B cell (primary cell): Measurements from ENCODE around the gene KCNK13. TPM values are rescaled to one million over a fixed set of nuclear protein-coding genes. Genes with fewer than 3 reads are reported as not detected.

Experiments used
- ATAC-seq: fragments of 200-7000 bp; cut with Tn5 transposase; one replicate; pipeline ENCODE4 v1.10.0; 2021; ENCODE audit warnings: low read depth, mild to moderate bottlenecking, moderate number of reproducible peaks, moderate library complexity
- CTCF ChIA-PET: fragments of 350-600 bp; sonication (Branson Sonifier 250); formaldehyde crosslinking; loops from one replicate; lab custom pipeline; 2021; ENCODE audit warnings: antibody characterized with exemption, inconsistent platforms; lab: Charles Lee
- POLR2A ChIA-PET: fragments of 350-600 bp; sonication (Branson Sonifier 250); formaldehyde crosslinking; loops from one replicate; lab custom pipeline; 2021; ENCODE audit warnings: antibody characterized with exemption; lab: Charles Lee
- DNase-seq: peaks from one replicate; pipeline ENCODE4 v3.0.0; 2013
- H2AFZ ChIP-seq: 2 replicates; pipeline ENCODE4 v1.6.1; 2012; ENCODE audit warnings: mild to moderate bottlenecking, low read depth, low read length; ENCODE audit not compliant: insufficient read depth, poor library complexity, severe bottlenecking
- H3K27ac ChIP-seq, 2 donors: 1 replicate in 1 of 2; 2 replicates in 1 of 2; pipeline ENCODE4 v1.5.1; 2012 to 2013; ENCODE audit warnings: low read length in 2 of 2, mild to moderate bottlenecking in 2 of 2, moderate library complexity in 1 of 2
- H3K27me3 ChIP-seq, 4 experiments: fragments of 200-600 bp in 1 of 4; sonication (generic) in 1 of 4; replicated peaks in 1 of 4; 1 replicate in 2 of 4; 2 replicates in 2 of 4; pipeline versions ENCODE4 v1.6.1 to v1.7.0; 2013 to 2016; ENCODE audit warnings: low read length in 3 of 4, mild to moderate bottlenecking in 2 of 4, mixed read lengths in 1 of 4, moderate library complexity in 1 of 4; ENCODE audit not compliant: insufficient read depth in 4 of 4, control insufficient read depth in 3 of 4; ENCODE audit errors: control extremely low read depth in 1 of 4
- H3K36me3 ChIP-seq, 2 experiments: replicated peaks in 1 of 2; 1 replicate in 1 of 2; 2 replicates in 1 of 2; pipeline versions ENCODE4 v1.6.1 to v1.7.1; 2013; ENCODE audit warnings: low read length in 1 of 2; ENCODE audit not compliant: insufficient read depth in 2 of 2, control insufficient read depth in 1 of 2; ENCODE audit errors: control extremely low read depth in 1 of 2, extremely low read depth in 1 of 2
- H3K4me1 ChIP-seq, 2 donors: fragments of 200-600 bp in 1 of 2; sonication (generic) in 1 of 2; 1 replicate in 1 of 2; 2 replicates in 1 of 2; pipeline versions ENCODE4 v1.5.1 to v1.6.1; 2013 to 2017; ENCODE audit warnings: low read length in 2 of 2; ENCODE audit not compliant: control insufficient read depth in 2 of 2, insufficient read depth in 2 of 2
- H3K4me2 ChIP-seq: replicated peaks from 2 replicates; pipeline ENCODE3; 2012; ENCODE audit warnings: mild to moderate bottlenecking, low read depth, low read length; ENCODE audit not compliant: poor library complexity, severe bottlenecking
- H3K4me3 ChIP-seq, 5 experiments: fragments of 200-600 bp in 1 of 5; sonication (generic) in 1 of 5; 1 replicate in 3 of 5; 2 replicates in 2 of 5; pipeline versions ENCODE4 v1.5.1 to v1.7.0; 2011 to 2016; ENCODE audit warnings: low read length in 4 of 5, mild to moderate bottlenecking in 4 of 5, low read depth in 2 of 5, control low read depth in 1 of 5, moderate library complexity in 1 of 5; ENCODE audit not compliant: insufficient read depth in 1 of 5; ENCODE audit errors: control extremely low read depth in 1 of 5, extremely low read depth in 1 of 5
- H3K79me2 ChIP-seq: fragments of 200-600 bp; sonication (generic); one replicate; pipeline ENCODE4 v1.6.0; 2016; ENCODE audit warnings: low read length; ENCODE audit not compliant: control insufficient read depth, insufficient read depth
- H3K9ac ChIP-seq: fragments of 200-600 bp; sonication (generic); 2 replicates; pipeline ENCODE4 v1.6.1; 2017; ENCODE audit warnings: mild to moderate bottlenecking, low read length, moderate library complexity
- H3K9me3 ChIP-seq, 3 donors: one replicate each; pipeline versions ENCODE4 v1.6.1 to v1.7.1; 2013; ENCODE audit warnings: low read length in 2 of 3; ENCODE audit not compliant: control insufficient read depth in 2 of 3, insufficient read depth in 1 of 3; ENCODE audit errors: control extremely low read depth in 1 of 3
- H4K20me1 ChIP-seq: 2 replicates; pipeline ENCODE4 v1.6.0; 2012; ENCODE audit warnings: mild to moderate bottlenecking, low read length; ENCODE audit not compliant: insufficient read depth, control insufficient read depth, poor library complexity, severe bottlenecking
- H3K27ac Mint-ChIP-seq: one replicate; pipeline ENCODE4 v1.8.0; 2021; ENCODE audit warnings: mixed read lengths
- H3K27me3 Mint-ChIP-seq: one replicate; pipeline ENCODE4 v1.8.0; 2021; ENCODE audit warnings: mixed read lengths
- H3K4me1 Mint-ChIP-seq: one replicate; pipeline ENCODE4 v1.8.0; 2021; ENCODE audit warnings: mixed read lengths
- H3K4me3 Mint-ChIP-seq: one replicate; pipeline ENCODE4 v1.8.0; 2021; ENCODE audit warnings: mixed read lengths
- H3K9me3 Mint-ChIP-seq: one replicate; pipeline ENCODE4 v1.8.0; 2022; ENCODE audit warnings: mixed read lengths; ENCODE audit not compliant: insufficient read depth
- EZH2 ChIP-seq: IDR thresholded peaks from 2 replicates; pipeline ENCODE4 v1.6.1; 2012; ENCODE audit warnings: borderline replicate concordance, low read depth, mild to moderate bottlenecking, moderate library complexity, low read length; ENCODE audit not compliant: insufficient read depth, poor library complexity, severe bottlenecking
- WGBS: methylation state at CpG from one replicate; pipeline ENCODE4 v1.1.5; 2013; ENCODE audit warnings: missing lambda C conversion rate; ENCODE audit not compliant: insufficient coverage; 5-methylcytosine and 5-hydroxymethylcytosine counted together
- intact Hi-C: fragments of 100-400 bp; cut with micrococcal nuclease; formaldehyde crosslinking; loops from one replicate; pipeline ENCODE4 v1.10.0; 2022
- polyA plus RNA-seq: library from polyadenylated mRNA; depleted of rRNA; stranded (reverse); fragments of >200 nt; gene quantifications from 2 replicates; pipeline ENCODE4 v1.2.3, GENCODE V29; 2012
- total RNA-seq, 2 donors: library from RNA; stranded (reverse); fragments of 120-200 nt in 1 of 2; gene quantifications; 1 replicate in 1 of 2; 2 replicates in 1 of 2; pipeline versions ENCODE4 v1.2.3 to v1.2.4, GENCODE V29; 2013 to 2022
- TF ChIP-seq, protein P1 (sequence below): fragments of 200-600 bp; IDR thresholded peaks from one replicate; pipeline ENCODE4 v1.8.0; 2022; ENCODE audit warnings: antibody characterized with exemption, mild to moderate bottlenecking

KCNK13 gene
- total and polyA plus RNA-seq, 2 donors (not counting 1 experiment from before 2014, with no cell fraction given): 0.03 TPM; not detected in 1

DNA sequence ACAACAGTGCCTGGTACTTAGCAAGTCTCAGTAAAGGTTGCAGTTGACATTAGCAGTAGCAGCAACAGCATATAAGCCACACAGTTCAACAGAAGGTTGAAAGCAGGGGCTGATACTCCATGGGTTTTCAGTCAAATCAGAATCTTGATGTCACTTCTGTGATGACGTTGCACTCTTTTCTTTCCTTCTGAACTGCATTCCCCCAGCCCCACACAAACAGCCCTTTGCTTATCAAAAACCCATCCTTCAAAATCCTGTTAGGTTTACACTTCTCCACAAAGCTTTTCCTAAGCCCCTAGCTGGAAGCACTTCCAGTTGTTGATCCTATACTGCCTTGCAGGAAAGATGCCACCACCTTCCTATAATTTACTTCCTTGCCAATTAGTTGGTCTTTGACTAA, 34.0 kb upstream of the KCNK13 start:
- no peaks in the 10 kb centered on the region for H3K27me3 Mint-ChIP-seq
- ChIA-PET CTCF (interaction anchor here (0.6 kb wide), 1 partner anchor 410 kb away, joined by 4 read pairs; no protein-coding TSS in a partner anchor), POLR2A (no interaction called here)
- Histone ChIP-seq H3K4me1 (no peaks in the 10 kb centered on the region), H3K4me2 (no peak overlapping the region), H3K27ac (no peak overlapping the region), H3K36me3 (peaks cover 2 to 46% of the 10 kb centered on the region in 2 experiments), H2AFZ (no peak overlapping the region), H3K27me3 (no peaks in the 10 kb centered on the region), H3K9me3 (peaks cover 0 to 6% (median 0%) of the 10 kb centered on the region in 3 donors), H3K9ac (no peak overlapping the region), H4K20me1 (no peaks in the 10 kb centered on the region), H3K79me2 (no peaks in the 10 kb centered on the region), H3K4me3 (no peak overlapping the region)
- no peaks in the 10 kb centered on the region for H3K4me1 Mint-ChIP-seq
- no peak for DNase-seq
- no peak for TF ChIP-seq EZH2
- TF ChIP-seq, protein P1, sequence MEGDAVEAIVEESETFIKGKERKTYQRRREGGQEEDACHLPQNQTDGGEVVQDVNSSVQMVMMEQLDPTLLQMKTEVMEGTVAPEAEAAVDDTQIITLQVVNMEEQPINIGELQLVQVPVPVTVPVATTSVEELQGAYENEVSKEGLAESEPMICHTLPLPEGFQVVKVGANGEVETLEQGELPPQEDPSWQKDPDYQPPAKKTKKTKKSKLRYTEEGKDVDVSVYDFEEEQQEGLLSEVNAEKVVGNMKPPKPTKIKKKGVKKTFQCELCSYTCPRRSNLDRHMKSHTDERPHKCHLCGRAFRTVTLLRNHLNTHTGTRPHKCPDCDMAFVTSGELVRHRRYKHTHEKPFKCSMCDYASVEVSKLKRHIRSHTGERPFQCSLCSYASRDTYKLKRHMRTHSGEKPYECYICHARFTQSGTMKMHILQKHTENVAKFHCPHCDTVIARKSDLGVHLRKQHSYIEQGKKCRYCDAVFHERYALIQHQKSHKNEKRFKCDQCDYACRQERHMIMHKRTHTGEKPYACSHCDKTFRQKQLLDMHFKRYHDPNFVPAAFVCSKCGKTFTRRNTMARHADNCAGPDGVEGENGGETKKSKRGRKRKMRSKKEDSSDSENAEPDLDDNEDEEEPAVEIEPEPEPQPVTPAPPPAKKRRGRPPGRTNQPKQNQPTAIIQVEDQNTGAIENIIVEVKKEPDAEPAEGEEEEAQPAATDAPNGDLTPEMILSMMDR: no peak
- 100% methylated on average over 1 of the region's 1 CpG for WGBS
- no peaks in the 10 kb centered on the region for H3K9me3 Mint-ChIP-seq
- intact Hi-C loops: no loop called here
- no peak for ATAC-seq
- no peak overlapping the region for H3K27ac Mint-ChIP-seq
- H3K4me3 Mint-ChIP-seq: no peak overlapping the region

- Histone ChIP-seq H3K4me3 (no peak overlapping the region), H3K4me1 (no peaks in the 10 kb centered on the region), H3K9me3 (peaks cover 0 to 1% (median 0%) of the 10 kb centered on the region in 3 donors), H3K4me2 (no peak overlapping the region), H3K9ac (no peak overlapping the region), H3K79me2 (no peaks in the 10 kb centered on the region), H2AFZ (no peak overlapping the region), H4K20me1 (no peaks in the 10 kb centered on the region), H3K36me3 (peaks cover 5 to 47% of the 10 kb centered on the region in 2 experiments), H3K27me3 (no peaks in the 10 kb centered on the region), H3K27ac (no peak overlapping the region)
- ChIA-PET CTCF (no interaction called here), POLR2A (no interaction called here)
- Mint-ChIP-seq H3K27ac (no peak overlapping the region), H3K27me3 (no peaks in the 10 kb centered on the region), H3K4me3 (no peak overlapping the region), H3K4me1 (no peaks in the 10 kb centered on the region), H3K9me3 (no peaks in the 10 kb centered on the region)
- DNase-seq (no peak), ATAC-seq (no peak)
- WGBS: 100% methylated on average over 1 of the region's 2 CpGs
- TF ChIP-seq, protein P1: no peak
- TF ChIP-seq EZH2: no peak
- intact Hi-C loops: no loop called here
Measured at GRCh38 chr14:90034156-90034555, 27.6 kb upstream of the KCNK13 start.
